ENCODE measurements around the gene CDC34. TPM values are rescaled to one million over a fixed set of nuclear protein-coding genes. Genes with fewer than 3 reads are reported as not detected.
A peak's percentile ranks its signal among the peaks of the same experiment; 100 is the strongest.

Gene CDC34
- total RNA-seq, 1 donor from 2014 or later = 126 TPM

GRCh38 chr19:524062-524674 is 7.4 kb upstream of the CDC34 start:
- H3K27ac Mint-ChIP-seq (ENCODE audit: unreplicated experiment) = no peak overlapping the region
- H3K4me3 Mint-ChIP-seq (ENCODE audit: unreplicated experiment) = no peak overlapping the region
- no peaks in the 10 kb centered on the region for H3K4me1 Mint-ChIP-seq (ENCODE audit: unreplicated experiment)
- H3K9me3 Mint-ChIP-seq (ENCODE audit: unreplicated experiment) = no peaks in the 10 kb centered on the region
- no peak for DNase-seq (ENCODE audit: low spot score)
- H3K27me3 Mint-ChIP-seq (ENCODE audit: unreplicated experiment) = peaks cover 11% of the 10 kb centered on the region
- TF ChIP-seq CTCF (IDR thresholded peaks at IDR 0.05; ENCODE audit: unreplicated experiment) = no peak
- H3K36me3 Mint-ChIP-seq (ENCODE audit: low read depth, unreplicated experiment) = no peaks in the 10 kb centered on the region

- Mint-ChIP-seq H3K36me3 (ENCODE audit: low read depth, unreplicated experiment) (no peaks in the 10 kb centered on the region), H3K9me3 (ENCODE audit: unreplicated experiment) (no peaks in the 10 kb centered on the region), H3K27me3 (ENCODE audit: unreplicated experiment) (peaks cover 13% of the 10 kb centered on the region), H3K27ac (ENCODE audit: unreplicated experiment) (no peak overlapping the region), H3K4me3 (ENCODE audit: unreplicated experiment) (no peak overlapping the region), H3K4me1 (ENCODE audit: unreplicated experiment) (peaks cover under 1% of the 10 kb centered on the region)
- DNase-seq (ENCODE audit: low spot score) = no peak
- TF ChIP-seq CTCF (IDR thresholded peaks at IDR 0.05; ENCODE audit: unreplicated experiment) = no peak
These were observed 6.5 kb upstream of the CDC34 start for GRCh38 chr19:525029-525428.

GRCh38 chr19:525857-526419 is 5.6 kb upstream of the CDC34 start:
- Mint-ChIP-seq H3K36me3 (ENCODE audit: low read depth, unreplicated experiment) (no peaks in the 10 kb centered on the region), H3K4me3 (ENCODE audit: unreplicated experiment) (no peak overlapping the region), H3K9me3 (ENCODE audit: unreplicated experiment) (no peaks in the 10 kb centered on the region), H3K27ac (ENCODE audit: unreplicated experiment) (no peak overlapping the region), H3K27me3 (ENCODE audit: unreplicated experiment) (peaks cover 16% of the 10 kb centered on the region), H3K4me1 (ENCODE audit: unreplicated experiment) (peaks cover 2% of the 10 kb centered on the region)
- TF ChIP-seq CTCF (IDR thresholded peaks at IDR 0.05; ENCODE audit: unreplicated experiment) = no peak
- no peak for DNase-seq (ENCODE audit: low spot score)

- TF ChIP-seq CTCF (IDR thresholded peaks at IDR 0.05; ENCODE audit: unreplicated experiment) = no peak
- Mint-ChIP-seq H3K27ac (ENCODE audit: unreplicated experiment) (peak overlapping the region; percentile 61), H3K9me3 (ENCODE audit: unreplicated experiment) (no peaks in the 10 kb centered on the region), H3K4me3 (ENCODE audit: unreplicated experiment) (peak overlapping the region; percentile 88), H3K4me1 (ENCODE audit: unreplicated experiment) (peaks cover 7% of the 10 kb centered on the region), H3K27me3 (ENCODE audit: unreplicated experiment) (peaks cover 8% of the 10 kb centered on the region), H3K36me3 (ENCODE audit: low read depth, unreplicated experiment) (no peaks in the 10 kb centered on the region)
- DNase-seq (ENCODE audit: low spot score) = no peak
These were observed 1.2 kb upstream of the CDC34 start for GRCh38 chr19:530134-531008.
